ENCODE results near the gene DCC.

Gene DCC

GRCh38 chr18:52602820-52603219 lies 262.8 kb downstream of the DCC start:
- no peak for DNase-seq

GRCh38 chr18:52605345-52605744 lies 265.3 kb downstream of the DCC start:
- DNase-seq = no peak

GRCh38 chr18:52607985-52608384 lies 268.0 kb downstream of the DCC start:
- no peak for DNase-seq

- DNase-seq = no peak
These were observed 270.6 kb downstream of the DCC start for GRCh38 chr18:52610451-52611115.

GRCh38 chr18:52612406-52612805 lies 272.4 kb downstream of the DCC start:
- DNase-seq = no peak

- DNase-seq = no peak
These were observed 275.3 kb downstream of the DCC start for GRCh38 chr18:52615321-52615720.

- DNase-seq = no peak
These were observed 275.9 kb downstream of the DCC start for GRCh38 chr18:52615943-52616342.

GRCh38 chr18:52617931-52618330 lies 277.9 kb downstream of the DCC start:
- no peak for DNase-seq

GRCh38 chr18:52620926-52621439 lies 281.0 kb downstream of the DCC start:
- no peak for DNase-seq

- no peak for DNase-seq
These were observed 284.7 kb downstream of the DCC start for GRCh38 chr18:52624702-52625101.

GRCh38 chr18:52636536-52636935 lies 296.5 kb downstream of the DCC start:
- no peak for DNase-seq

- DNase-seq = no peak
These were observed 308.2 kb downstream of the DCC start for GRCh38 chr18:52648201-52648600.

GRCh38 chr18:52652391-52652790 lies 312.4 kb downstream of the DCC start:
- no peak for DNase-seq

GRCh38 chr18:52657043-52657805 lies 317.2 kb downstream of the DCC start:
- DNase-seq = no peak

GRCh38 chr18:52667463-52668065 lies 327.6 kb downstream of the DCC start:
- no peak for DNase-seq

GRCh38 chr18:52670896-52671295 lies 330.9 kb downstream of the DCC start:
- no peak for DNase-seq

- no peak for DNase-seq
These were observed 338.0 kb downstream of the DCC start for GRCh38 chr18:52678034-52678433.

- DNase-seq = no peak
These were observed 338.6 kb downstream of the DCC start for GRCh38 chr18:52678551-52678950.

- no peak for DNase-seq
These were observed 339.4 kb downstream of the DCC start for GRCh38 chr18:52679354-52679753.

GRCh38 chr18:52682260-52682659 lies 342.3 kb downstream of the DCC start:
- no peak for DNase-seq

- DNase-seq = no peak
These were observed 345.3 kb downstream of the DCC start for GRCh38 chr18:52685316-52685715.

GRCh38 chr18:52691841-52692240 lies 351.8 kb downstream of the DCC start:
- DNase-seq = no peak

- DNase-seq = no peak
These were observed 354.8 kb downstream of the DCC start for GRCh38 chr18:52694804-52695203.

GRCh38 chr18:52700116-52700515 lies 360.1 kb downstream of the DCC start:
- DNase-seq = no peak
